HepG2 (cell line): ENCODE results near the gene VAX1. TPM values are rescaled to one million over a fixed set of nuclear protein-coding genes. Genes with fewer than 3 reads are reported as not detected.

ENCODE experiments used
- ARID5B ChIP-seq: IDR thresholded peaks from 2 replicates; pipeline ENCODE4 v1.4.0; 2020; ENCODE audit warnings: mild to moderate bottlenecking, missing genetic modification reagents
- CBX1 ChIP-seq: IDR thresholded peaks from one replicate; pipeline ENCODE4 v1.6.1; 2016; ENCODE audit warnings: antibody characterized with exemption, low read depth
- MIER2 ChIP-seq: IDR thresholded peaks from 2 replicates; pipeline ENCODE4 v1.6.1; 2016; ENCODE audit warnings: missing biosample characterization, missing genetic modification reagents
- PRDM15 ChIP-seq: sonication (generic); formaldehyde crosslinking; IDR thresholded peaks from 2 replicates; pipeline ENCODE4 v1.4.0; 2020; ENCODE audit warnings: missing genetic modification reagents
- YEATS4 ChIP-seq: sonication (generic); formaldehyde crosslinking; IDR thresholded peaks from 2 replicates; pipeline ENCODE4 v1.4.0; 2020; ENCODE audit warnings: missing genetic modification reagents, borderline replicate concordance
- ZNF317 ChIP-seq: sonication (generic); formaldehyde crosslinking; IDR thresholded peaks from 2 replicates; pipeline ENCODE4 v1.5.0; 2020; ENCODE audit warnings: mild to moderate bottlenecking, missing genetic modification reagents
- ZNF574 ChIP-seq: sonication (generic); formaldehyde crosslinking; IDR thresholded peaks from 2 replicates; pipeline ENCODE4 v1.4.0; 2020; ENCODE audit warnings: missing genetic modification reagents
- ZNF607 ChIP-seq: sonication (generic); formaldehyde crosslinking; IDR thresholded peaks from 2 replicates; pipeline ENCODE4 v1.5.1; 2020; ENCODE audit warnings: missing genetic modification reagents, mild to moderate bottlenecking, borderline replicate concordance
- ZNF747 ChIP-seq: sonication (generic); formaldehyde crosslinking; IDR thresholded peaks from 2 replicates; pipeline ENCODE4 v1.8.1; 2023; ENCODE audit warnings: missing genetic modification reagents, mild to moderate bottlenecking, borderline replicate concordance
- ZNF800 ChIP-seq: sonication (generic); formaldehyde crosslinking; IDR thresholded peaks from 2 replicates; pipeline ENCODE4 v1.4.0; 2020; ENCODE audit warnings: missing genetic modification reagents
- ZSCAN29 ChIP-seq: sonication (generic); formaldehyde crosslinking; conservative IDR thresholded peaks from 2 replicates; pipeline ENCODE4 v1.4.0; 2020; ENCODE audit warnings: mild to moderate bottlenecking, missing genetic modification reagents
- ZXDC ChIP-seq: sonication (generic); formaldehyde crosslinking; IDR thresholded peaks from 2 replicates; pipeline ENCODE4 v1.5.0; 2020; ENCODE audit warnings: mild to moderate bottlenecking, missing genetic modification reagents
- polyA plus RNA-seq, 8 experiments: library from polyadenylated mRNA; depleted of rRNA in 3 of 8; stranded (reverse) in 7 of 8; unstranded in 1 of 8; fragments of >200 nt; fragmentation: Illumina TruSeq in 4 of 8; extraction: Trizol in 4 of 8; gene quantifications; 2 replicates each; pipeline versions ENCODE4 v1.2.1 to v1.2.3, GENCODE V29; 2011 to 2016; ENCODE audit warnings: low read depth in 4 of 8, missing spikeins in 1 of 8, mixed read lengths in 1 of 8; ENCODE audit not compliant: insufficient read depth in 1 of 8
- total RNA-seq, 5 experiments: library from RNA; depleted of rRNA; stranded (reverse); fragments of >200 nt; fragmentation: Illumina TruSeq; extraction: Trizol; gene quantifications; 2 replicates each; pipeline ENCODE4 v1.2.3, GENCODE V29; 2016; ENCODE audit warnings: low read depth in 1 of 5

Gene VAX1
- total and polyA plus RNA-seq, 2 of the 13 experiments (the other 11 are each of a cell fraction or from before 2014, with no cell fraction given) = not detected

GRCh38 chr10:117174439-117175214 is 36.6 kb upstream of the VAX1 start (continued):
- TF ChIP-seq MIER2 (CRISPR knock-in tag) = 0 out of 2 replicates have a peak, but pooled peaks have one; percentile 41
- peak; percentile 37; the same call in 1 of the 2 replicates for TF ChIP-seq ZNF574 (CRISPR knock-in tag)
- 0 out of 2 replicates have a peak, but pooled peaks have one; percentile 5 for TF ChIP-seq ZSCAN29 (CRISPR knock-in tag)
- peak; percentile 12; the same call in 1 of the 2 replicates for TF ChIP-seq ARID5B (CRISPR knock-in tag)
- 0 out of 2 replicates have a peak, but pooled peaks have one; percentile 49 for TF ChIP-seq ZNF747
- peak; percentile 95 for TF ChIP-seq PRDM15 (CRISPR knock-in tag)
- TF ChIP-seq ZNF607 (CRISPR knock-in tag) = peak; percentile 43; the same call in 1 of the 2 replicates
- 0 out of 2 replicates have a peak, but pooled peaks have one; percentile 44 for TF ChIP-seq ZNF317 (CRISPR knock-in tag)
- no peak for TF ChIP-seq CBX1
- TF ChIP-seq ZNF800 (CRISPR knock-in tag) = 0 out of 2 replicates have a peak, but pooled peaks have one; percentile 82
- peak; percentile 69 for TF ChIP-seq YEATS4
- no peak for TF ChIP-seq ZXDC (CRISPR knock-in tag)
